OCI-LY7 (cell line): ENCODE data around the gene CACNB3. TPM values are rescaled to one million over a fixed set of nuclear protein-coding genes. Genes with fewer than 3 reads are reported as not detected.

Experiments
- BruUV-seq: library from RNA; stranded (reverse); fragments of 400-500 nt; replicated peaks from 2 replicates; lab custom pipeline; 2021; lab: Mats Ljungman, UMichigan
- CTCF ChIA-PET: fragments of 300-600 bp; sonication (Branson Sonifier 250); formaldehyde crosslinking; loops from one replicate; lab custom pipeline; 2022; ENCODE audit warnings: antibody characterized with exemption; ENCODE audit not compliant: unreplicated experiment; lab: Charles Lee
- POLR2A ChIA-PET: fragments of 300-600 bp; sonication (Branson Sonifier 250); formaldehyde crosslinking; loops from one replicate; lab custom pipeline; 2022; ENCODE audit warnings: antibody characterized with exemption; lab: Charles Lee
- DNase-seq: peaks from one replicate; pipeline ENCODE4 v3.0.0-alpha.2; 2015; ENCODE audit warnings: low spot score
- H2AFZ ChIP-seq: fragments of 200-600 bp; sonication (generic), shearing (Covaris generic); 2 replicates; pipeline ENCODE4 v1.6.1; 2014; ENCODE audit warnings: mild to moderate bottlenecking, antibody characterized with exemption, low read length, moderate library complexity
- H3K27ac ChIP-seq: fragments of 200-600 bp; sonication (generic); 2 replicates; pipeline ENCODE4 v1.5.1; 2014; ENCODE audit warnings: mixed run types, low read depth, mild to moderate bottlenecking, moderate library complexity, low read length, inconsistent platforms; ENCODE audit not compliant: poor library complexity, severe bottlenecking
- H3K36me3 ChIP-seq: fragments of 200-600 bp; sonication (generic); 2 replicates; pipeline ENCODE4 v1.6.1; 2014; ENCODE audit warnings: mild to moderate bottlenecking, antibody characterized with exemption, low read length, moderate library complexity, mixed read lengths; ENCODE audit not compliant: insufficient read depth
- H3K4me1 ChIP-seq: fragments of 200-600 bp; sonication (generic); 2 replicates; pipeline ENCODE4 v1.5.1; 2014; ENCODE audit warnings: mild to moderate bottlenecking, low read length; ENCODE audit not compliant: insufficient read depth, poor library complexity, severe bottlenecking
- H3K4me2 ChIP-seq: fragments of 200-600 bp; sonication (generic); 2 replicates; pipeline ENCODE4 v1.6.1; 2014; ENCODE audit warnings: mild to moderate bottlenecking, low read length
- H3K4me3 ChIP-seq: fragments of 200-600 bp; sonication (generic); 2 replicates; pipeline ENCODE4 v1.5.1; 2014; ENCODE audit warnings: mild to moderate bottlenecking, low read depth, low read length; ENCODE audit not compliant: poor library complexity, severe bottlenecking
- H3K79me2 ChIP-seq: fragments of 200-600 bp; sonication (generic); 2 replicates; pipeline ENCODE4 v1.6.1; 2016; ENCODE audit warnings: low read depth, mild to moderate bottlenecking, low read length, moderate library complexity, mixed read lengths; ENCODE audit not compliant: insufficient read depth
- H3K9me2 ChIP-seq: fragments of 200-600 bp; sonication (generic); 2 replicates; pipeline ENCODE4 v1.6.1; 2016; ENCODE audit warnings: mild to moderate bottlenecking, low read length, mixed read lengths; ENCODE audit not compliant: insufficient read depth
- H3K9me3 ChIP-seq: fragments of 200-600 bp; sonication (generic); 2 replicates; pipeline ENCODE4 v1.6.1; 2014; ENCODE audit warnings: mild to moderate bottlenecking, mixed run types, low read length, mixed read lengths
- H4K20me1 ChIP-seq: fragments of 200-600 bp; sonication (generic); 2 replicates; pipeline ENCODE4 v1.6.1; 2014; ENCODE audit warnings: mild to moderate bottlenecking, antibody characterized with exemption, low read length, moderate library complexity, mixed read lengths; ENCODE audit not compliant: insufficient read depth
- EZH2phosphoT487 ChIP-seq: fragments of 200-600 bp; sonication (generic); IDR thresholded peaks from 2 replicates; pipeline ENCODE4 v1.6.1; 2018; ENCODE audit warnings: low read depth, borderline replicate concordance, mild to moderate bottlenecking, mixed run types, antibody characterized with exemption, low read length, moderate library complexity, mixed read lengths
- intact Hi-C: fragments of 100-400 bp; cut with micrococcal nuclease; formaldehyde crosslinking; loops from one replicate; pipeline ENCODE4 v1.10.0; 2022; ENCODE audit not compliant: unreplicated experiment
- total RNA-seq, 2 experiments: library from RNA; depleted of rRNA in 1 of 2; stranded (reverse); fragments of >200 nt in 1 of 2; shearing (Covaris generic) in 1 of 2; gene quantifications; 2 replicates each; pipeline ENCODE4 v1.2.3, GENCODE V29; 2014 to 2022
- TF ChIP-seq, protein P1 (sequence below): fragments of 200-600 bp; sonication (generic); conservative IDR thresholded peaks from 2 replicates; pipeline ENCODE4 v1.5.1; 2014; ENCODE audit warnings: mild to moderate bottlenecking, antibody characterized with exemption, low read length, moderate library complexity, mixed read lengths

Gene CACNB3
- total RNA-seq, 2 experiments from 2014 or later, result 5.6 to 20.6 TPM

DNA sequence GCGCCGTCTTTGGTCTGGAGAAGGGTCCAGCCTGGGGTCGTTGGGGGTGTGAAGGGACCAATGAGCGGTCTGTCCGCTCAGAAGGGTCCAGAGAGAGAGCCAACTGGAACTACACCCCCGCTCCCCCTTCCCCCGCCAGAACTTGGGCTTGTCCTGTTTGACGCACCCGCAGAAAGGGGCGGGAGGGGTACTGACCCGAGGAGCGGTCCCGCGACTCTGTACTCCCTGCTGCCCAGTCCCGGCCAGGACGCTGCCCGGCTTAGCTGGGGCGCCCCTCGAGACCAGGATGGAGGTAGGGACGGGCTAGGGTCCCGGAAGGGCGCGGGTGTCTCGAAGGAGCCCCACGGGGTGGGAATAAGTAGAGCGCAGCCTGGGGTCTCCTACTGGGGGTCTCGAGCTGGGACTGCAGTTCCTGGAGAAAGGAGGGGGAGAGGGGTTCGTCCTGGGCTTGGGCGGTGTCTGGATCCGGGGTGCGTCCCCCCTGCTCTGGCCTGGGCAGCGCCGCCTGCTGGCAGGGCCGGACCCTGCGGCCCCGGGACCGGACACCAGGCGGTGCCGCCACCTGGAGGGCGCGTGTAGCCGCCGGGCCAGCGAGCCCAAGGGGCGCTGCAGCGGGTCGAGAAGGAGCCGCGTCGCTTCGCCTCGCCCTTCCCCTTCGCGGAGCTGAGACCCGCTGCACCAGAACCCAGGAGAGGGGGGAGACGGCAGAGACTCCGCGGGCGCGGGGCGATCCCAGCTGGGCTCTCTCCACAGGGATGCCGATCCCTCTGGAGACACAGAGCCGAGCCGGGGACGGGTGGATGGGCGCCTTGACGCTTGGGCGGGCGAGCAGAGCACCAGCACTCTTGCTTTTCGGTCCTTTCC, 3.8 kb upstream of the CACNB3 start:
- ChIA-PET POLR2A (interaction anchor here (0.6 to 1.6 kb wide), 7 partner anchors 38 to 317 kb away, joined by 3 to 9 read pairs (median 3); partner anchors contain the start of genes DDX23 and RND1), CTCF (interaction anchor here (0.6 to 2.1 kb wide), 7 partner anchors 10 to 182 kb away, joined by 3 to 6 read pairs (median 5); no protein-coding TSS in a partner anchor)
- intact Hi-C loops, result loop anchor here (1.0 to 2.0 kb wide), 2 partner anchors 38 to 98 kb away; partner anchors contain the start of genes CCNT1 and DDX23
- peak; percentile 90 for DNase-seq
- no TSS peak for BruUV-seq
- no peak for TF ChIP-seq EZH2phosphoT487
- TF ChIP-seq, protein P1, sequence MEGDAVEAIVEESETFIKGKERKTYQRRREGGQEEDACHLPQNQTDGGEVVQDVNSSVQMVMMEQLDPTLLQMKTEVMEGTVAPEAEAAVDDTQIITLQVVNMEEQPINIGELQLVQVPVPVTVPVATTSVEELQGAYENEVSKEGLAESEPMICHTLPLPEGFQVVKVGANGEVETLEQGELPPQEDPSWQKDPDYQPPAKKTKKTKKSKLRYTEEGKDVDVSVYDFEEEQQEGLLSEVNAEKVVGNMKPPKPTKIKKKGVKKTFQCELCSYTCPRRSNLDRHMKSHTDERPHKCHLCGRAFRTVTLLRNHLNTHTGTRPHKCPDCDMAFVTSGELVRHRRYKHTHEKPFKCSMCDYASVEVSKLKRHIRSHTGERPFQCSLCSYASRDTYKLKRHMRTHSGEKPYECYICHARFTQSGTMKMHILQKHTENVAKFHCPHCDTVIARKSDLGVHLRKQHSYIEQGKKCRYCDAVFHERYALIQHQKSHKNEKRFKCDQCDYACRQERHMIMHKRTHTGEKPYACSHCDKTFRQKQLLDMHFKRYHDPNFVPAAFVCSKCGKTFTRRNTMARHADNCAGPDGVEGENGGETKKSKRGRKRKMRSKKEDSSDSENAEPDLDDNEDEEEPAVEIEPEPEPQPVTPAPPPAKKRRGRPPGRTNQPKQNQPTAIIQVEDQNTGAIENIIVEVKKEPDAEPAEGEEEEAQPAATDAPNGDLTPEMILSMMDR, result peak; percentile 98
- Histone ChIP-seq H3K27ac (peak overlapping the region; percentile 60), H3K9me2 (no peaks in the 10 kb centered on the region), H2AFZ (peak overlapping the region; percentile 82), H3K4me2 (peak overlapping the region; percentile 78), H3K79me2 (no peaks in the 10 kb centered on the region), H3K9me3 (no peaks in the 10 kb centered on the region), H3K36me3 (no peaks in the 10 kb centered on the region), H4K20me1 (no peaks in the 10 kb centered on the region), H3K4me1 (peaks cover 27% of the 10 kb centered on the region), H3K4me3 (peak overlapping the region; percentile 72)

DNA sequence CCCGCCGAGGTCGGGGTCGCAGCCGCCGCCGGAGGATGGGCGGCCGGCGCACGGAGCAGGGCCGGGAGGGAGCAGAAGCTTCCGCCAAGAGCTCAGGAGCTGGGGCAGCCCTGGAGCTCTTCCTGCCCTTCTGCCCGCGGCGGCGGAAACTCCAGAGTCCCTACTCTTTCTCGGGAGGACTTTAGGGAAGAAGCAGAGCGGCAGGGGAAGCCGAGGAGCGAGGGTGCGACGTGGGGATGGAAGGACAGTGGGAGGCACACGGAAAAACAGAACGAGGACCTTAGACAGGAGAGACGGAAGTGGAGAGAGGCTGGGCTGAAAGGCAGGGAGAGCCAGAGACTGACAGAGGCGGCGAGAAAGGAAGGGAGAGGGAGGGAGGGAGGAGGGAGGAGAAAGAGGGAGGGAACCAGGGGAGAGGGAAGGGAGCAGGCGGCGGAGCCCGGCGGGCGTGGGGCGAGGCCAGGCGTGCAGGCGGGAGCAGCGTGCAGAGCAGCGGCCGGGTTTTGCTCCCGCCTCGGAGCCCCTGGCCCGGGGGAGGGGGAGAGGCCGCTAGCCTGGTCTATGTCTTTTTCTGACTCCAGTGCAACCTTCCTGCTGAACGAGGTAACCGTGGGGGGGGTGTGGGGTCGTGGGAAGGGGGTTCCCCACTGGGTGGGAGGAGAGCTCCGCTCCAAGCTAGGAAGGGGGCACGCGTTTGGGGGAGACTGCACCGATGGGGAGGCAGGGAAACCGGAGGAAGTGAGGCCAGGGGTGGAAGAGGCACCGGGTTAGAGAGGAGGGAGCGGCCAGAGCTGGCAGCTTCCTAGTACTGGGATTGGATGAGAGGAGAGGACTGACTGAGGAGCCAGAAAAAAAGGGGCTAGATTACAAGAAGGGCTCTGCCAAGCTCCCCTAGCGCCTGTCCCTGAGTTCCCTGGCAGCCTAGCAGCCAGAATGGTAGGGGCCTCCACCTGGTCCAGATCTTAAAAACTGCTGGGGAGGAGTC, 2.9 kb upstream of the CACNB3 start:
- Histone ChIP-seq H3K4me1 (peaks cover 27% of the 10 kb centered on the region), H3K9me3 (no peaks in the 10 kb centered on the region), H3K4me2 (peak overlapping the region; percentile 78), H3K9me2 (no peaks in the 10 kb centered on the region), H3K27ac (peak overlapping the region; percentile 60), H3K4me3 (peak overlapping the region; percentile 72), H4K20me1 (no peaks in the 10 kb centered on the region), H2AFZ (peak overlapping the region; percentile 82), H3K36me3 (no peaks in the 10 kb centered on the region), H3K79me2 (no peaks in the 10 kb centered on the region)
- no TSS peak for BruUV-seq
- POLR2A ChIA-PET, result interaction anchor here (0.6 to 1.6 kb wide), 7 partner anchors 37 to 375 kb away, joined by 3 to 9 read pairs (median 3); partner anchors contain the start of genes CCNT1, DDX23 and RND1
- CTCF ChIA-PET, result interaction anchor here (0.6 to 2.1 kb wide), 8 partner anchors 9 to 181 kb away, joined by 3 to 6 read pairs (median 4); no protein-coding TSS in a partner anchor
- TF ChIP-seq, protein P1, result no peak
- no peak for TF ChIP-seq EZH2phosphoT487
- peak; percentile 53 for DNase-seq
- intact Hi-C loops, result loop anchor here (2.0 kb wide), 1 partner anchor 37 kb away; the partner anchor contains the start of gene DDX23
